GM12801 (cell line): Measurements from ENCODE around the gene RPS6KA2.

ENCODE experiments used
- CTCF ChIP-seq: IDR thresholded peaks from one replicate; pipeline ENCODE4 v1.5.1; 2011; ENCODE audit warnings: control low read depth; ENCODE audit not compliant: insufficient read length; ENCODE audit errors: extremely low read depth

RPS6KA2 gene

GRCh38 chr6:166440106-166440505 lies 186.9 kb downstream of the RPS6KA2 start:
- no peak for TF ChIP-seq CTCF

- no peak for TF ChIP-seq CTCF
These were observed 187.5 kb downstream of the RPS6KA2 start for GRCh38 chr6:166439366-166440091.

- TF ChIP-seq CTCF = no peak
These were observed 188.7 kb downstream of the RPS6KA2 start for GRCh38 chr6:166438211-166438861.

GRCh38 chr6:166437661-166438060 lies 189.4 kb downstream of the RPS6KA2 start:
- TF ChIP-seq CTCF = no peak

GRCh38 chr6:166436195-166437139 lies 190.6 kb downstream of the RPS6KA2 start:
- no peak for TF ChIP-seq CTCF

- no peak for TF ChIP-seq CTCF
These were observed 191.5 kb downstream of the RPS6KA2 start for GRCh38 chr6:166435574-166435973.

- TF ChIP-seq CTCF = no peak
These were observed 192.7 kb downstream of the RPS6KA2 start for GRCh38 chr6:166434336-166434735.
